HG03095 (cell line): ENCODE data around the gene NHS.

Source experiments
- ATAC-seq: cut with Tn5 transposase; IDR thresholded peaks from one replicate; pipeline ENCODE4 v1.9.1; 2021; ENCODE audit warnings: moderate library complexity; ENCODE audit not compliant: unreplicated experiment

Gene NHS

DNA sequence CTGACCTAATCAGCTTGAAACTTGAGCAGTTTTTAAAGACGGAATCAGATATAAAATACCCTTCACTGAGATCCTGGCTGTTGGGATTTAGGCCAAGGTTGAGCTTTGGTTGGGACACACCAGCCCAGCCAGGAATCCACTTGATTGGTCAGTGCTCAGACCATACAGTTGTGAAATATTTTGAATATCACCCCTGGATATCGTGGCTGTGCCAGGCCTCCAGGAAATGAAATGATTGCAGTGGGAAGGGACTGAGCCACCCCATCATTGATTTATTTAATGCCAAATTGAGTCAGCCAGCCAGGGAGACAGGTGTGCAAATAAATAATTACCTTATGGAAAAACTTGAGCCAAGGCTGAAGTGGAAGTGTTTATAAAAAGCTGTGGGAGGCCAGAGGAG, 233.9 kb downstream of the NHS start:
- no peak for ATAC-seq

GRCh38 chrX:17610788-17611187, 235.8 kb downstream of the NHS start:
- no peak for ATAC-seq

- peak; percentile 54 for ATAC-seq
Observed at GRCh38 chrX:17613979-17614588, 239.1 kb downstream of the NHS start.

DNA sequence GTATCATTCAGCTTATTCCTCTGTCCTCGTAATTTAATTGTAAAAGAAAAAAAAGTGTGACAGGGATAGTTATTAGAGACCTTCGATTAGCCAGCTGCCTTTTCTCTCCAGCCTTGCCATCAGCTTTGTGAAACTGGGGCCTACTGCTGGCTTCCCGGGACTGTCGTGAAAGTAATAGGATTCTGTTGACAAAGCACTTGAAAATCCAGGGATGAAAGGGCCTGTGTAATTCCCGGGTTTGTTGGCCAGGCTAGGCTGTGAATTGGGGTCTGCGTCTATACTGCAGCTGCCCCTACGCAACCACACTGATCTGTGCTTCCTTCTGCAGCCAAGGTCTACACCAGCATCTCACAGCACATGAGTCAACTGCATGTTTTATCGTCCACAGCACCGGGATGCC, 241.9 kb downstream of the NHS start:
- no peak for ATAC-seq

GRCh38 chrX:17617806-17618205, 242.8 kb downstream of the NHS start:
- no peak for ATAC-seq

GRCh38 chrX:17621566-17622270, 246.7 kb downstream of the NHS start:
- ATAC-seq = no peak

GRCh38 chrX:17622331-17622730, 247.3 kb downstream of the NHS start:
- no peak for ATAC-seq

DNA sequence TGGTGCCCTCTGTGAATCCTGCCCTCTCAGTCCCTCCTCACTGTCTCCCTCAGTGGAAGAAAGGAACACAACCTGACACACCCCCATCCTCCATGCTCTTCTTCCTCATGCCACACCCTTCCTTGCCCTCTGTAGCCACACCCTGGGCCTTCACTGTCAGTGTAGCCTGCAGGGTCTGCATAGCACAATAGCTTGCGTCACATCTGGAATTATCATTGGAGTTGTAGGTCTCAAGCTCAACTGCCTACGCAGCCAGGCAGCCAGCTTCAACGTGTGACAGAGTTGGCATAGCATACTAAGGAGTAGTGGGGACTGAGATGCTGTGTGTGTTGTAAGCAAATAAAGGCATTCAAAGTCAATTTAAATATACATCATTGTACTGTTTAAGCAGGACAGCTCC, 248.8 kb downstream of the NHS start:
- ATAC-seq = no peak

DNA sequence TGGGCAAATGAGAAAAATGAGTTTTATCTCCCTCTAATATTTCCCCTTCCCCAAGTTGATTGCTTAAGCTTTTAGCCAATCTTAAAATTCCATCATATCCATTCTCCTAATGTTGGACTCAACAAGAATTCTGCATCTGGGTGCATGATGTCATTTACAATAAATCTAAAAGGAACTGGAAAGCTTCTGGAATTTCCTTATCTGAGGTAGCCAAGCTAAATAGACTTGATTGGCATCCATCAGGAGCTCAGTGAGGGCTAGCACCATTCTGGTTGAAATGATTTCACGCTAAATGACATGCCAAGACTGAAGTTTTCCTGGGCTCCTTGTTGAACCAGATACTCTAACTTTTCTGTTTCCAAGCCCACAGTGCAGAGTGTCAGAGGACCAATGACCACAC, 252.0 kb downstream of the NHS start:
- no peak for ATAC-seq

- no peak for ATAC-seq
Observed at GRCh38 chrX:17628976-17629375, 254.0 kb downstream of the NHS start.

- no peak for ATAC-seq
Observed at GRCh38 chrX:17629519-17629918, 254.5 kb downstream of the NHS start.

DNA sequence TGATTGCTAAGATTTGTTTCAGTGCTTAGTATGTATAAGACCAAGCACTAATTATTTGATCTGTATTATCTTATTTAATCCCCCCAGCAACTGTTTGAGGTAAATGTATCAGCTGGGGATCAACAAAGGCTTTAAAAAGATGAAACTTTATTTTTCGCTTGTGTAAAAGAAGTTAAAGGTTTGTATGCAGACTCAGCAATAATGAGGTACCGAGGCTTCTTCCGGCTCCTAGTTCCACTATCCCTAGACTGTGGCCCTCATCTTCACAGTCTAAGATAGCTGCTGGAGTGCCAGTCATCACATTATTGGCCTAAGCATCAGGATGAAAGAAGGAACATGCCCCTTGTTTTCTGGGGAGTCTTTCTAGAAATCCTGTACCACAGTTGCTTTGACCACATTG, 256.6 kb downstream of the NHS start:
- no peak for ATAC-seq

DNA sequence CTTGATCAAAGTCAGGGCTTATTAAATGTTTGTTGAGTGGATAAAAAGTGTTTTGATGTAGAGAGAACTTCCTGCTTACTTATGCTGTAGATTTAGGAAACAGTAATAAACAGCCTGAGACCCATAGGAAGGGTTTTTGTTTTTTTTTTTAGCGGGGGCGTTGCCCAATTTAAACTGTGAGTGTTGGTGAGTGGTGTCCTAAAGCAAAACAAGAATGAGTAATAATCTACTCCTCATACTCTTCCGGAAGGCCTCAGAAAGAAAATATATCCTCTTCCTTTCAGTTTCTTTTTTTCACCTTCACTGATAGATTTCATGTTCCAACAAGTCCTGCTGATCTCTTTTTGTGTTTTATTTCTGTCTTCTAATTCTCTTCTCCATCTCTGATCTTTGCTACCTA, 257.9 kb downstream of the NHS start:
- peak; percentile 87 for ATAC-seq

GRCh38 chrX:17633546-17633945, 258.5 kb downstream of the NHS start:
- ATAC-seq = no peak

DNA sequence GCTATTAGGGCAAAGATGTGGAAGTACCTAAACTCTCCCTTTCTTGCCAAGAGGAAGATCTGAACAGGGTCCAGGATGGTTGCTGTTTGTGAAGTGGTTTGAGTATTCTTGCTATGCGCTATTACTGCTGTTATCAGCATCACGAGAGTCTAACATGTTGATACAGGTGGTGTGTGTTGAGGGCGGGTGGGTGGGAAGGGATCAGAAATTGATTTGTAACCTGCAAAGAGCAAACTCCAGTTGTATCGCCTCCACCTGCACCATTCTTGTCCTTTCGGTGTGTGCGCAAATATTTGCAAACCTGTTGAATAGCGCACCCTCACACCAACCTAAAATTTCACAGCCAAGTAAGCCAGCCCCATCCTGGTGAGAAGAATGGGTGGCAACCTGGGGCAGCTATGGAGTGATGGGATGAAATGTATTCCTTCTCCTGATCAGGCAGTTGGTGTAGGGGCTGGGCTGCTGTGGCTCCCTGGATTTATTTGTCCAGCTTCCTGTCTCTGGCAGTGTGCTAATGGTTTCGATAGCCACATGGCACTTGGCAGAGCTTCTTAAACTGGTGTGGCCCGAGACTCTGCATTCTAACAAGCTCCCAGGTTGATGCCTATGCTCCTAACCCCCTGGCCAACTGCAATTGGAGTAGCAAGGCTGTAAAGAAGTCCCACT, 259.7 kb downstream of the NHS start:
- no peak for ATAC-seq

GRCh38 chrX:17635231-17635630, 260.2 kb downstream of the NHS start:
- ATAC-seq = no peak

DNA sequence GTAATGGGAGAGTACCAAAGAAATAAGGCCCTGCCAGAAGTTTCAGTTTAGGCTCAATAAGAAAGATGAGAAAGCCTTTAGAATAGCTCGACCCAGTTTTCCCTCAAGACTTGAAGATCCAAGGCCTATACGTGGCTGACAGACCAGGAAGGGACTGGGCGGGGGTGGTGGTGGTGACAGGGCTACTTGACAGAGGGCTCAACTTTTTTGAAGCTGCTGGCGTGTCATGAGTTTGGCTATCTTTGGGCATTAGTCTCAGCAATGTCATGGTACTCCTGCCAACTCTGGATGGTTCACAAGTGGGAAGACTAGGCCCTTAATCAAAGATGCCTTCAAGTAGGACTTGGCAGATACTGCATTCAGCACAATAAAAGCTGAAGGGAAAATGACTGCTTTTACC, 262.2 kb downstream of the NHS start:
- ATAC-seq = no peak

GRCh38 chrX:17638731-17639130, 263.7 kb downstream of the NHS start:
- ATAC-seq = no peak

DNA sequence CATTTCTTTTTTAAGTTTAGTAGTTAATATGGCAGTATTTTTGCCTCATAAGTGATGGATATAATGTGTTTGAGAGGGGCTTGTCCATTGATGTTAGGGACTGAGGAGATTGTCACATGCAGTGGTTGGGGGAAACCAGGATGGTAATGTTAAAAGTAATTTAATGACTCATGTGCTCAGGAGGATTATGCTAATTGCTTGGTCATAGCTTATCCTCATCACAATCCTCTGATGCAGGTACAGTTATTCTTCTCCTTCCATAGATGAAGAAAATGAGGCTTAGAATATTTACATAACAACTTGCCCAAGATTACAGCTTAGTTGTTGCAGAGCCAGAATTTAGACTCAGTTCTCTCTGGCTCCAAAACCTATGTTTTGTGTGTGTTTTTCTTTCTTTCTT, 267.9 kb downstream of the NHS start:
- ATAC-seq = no peak

GRCh38 chrX:17643528-17643927, 268.5 kb downstream of the NHS start:
- no peak for ATAC-seq

GRCh38 chrX:17644001-17644400, 269.0 kb downstream of the NHS start:
- no peak for ATAC-seq

GRCh38 chrX:17654116-17654515, 279.1 kb downstream of the NHS start:
- no peak for ATAC-seq
